Endometrial microvascular endothelial cells (primary cell): ENCODE results near the gene IL12RB1. TPM values are rescaled to one million over a fixed set of nuclear protein-coding genes. Genes with fewer than 3 reads are reported as not detected.

Experiments used
- in situ Hi-C: cut with HindIII; loops from 2 replicates; pipeline ENCODE4 v1.10.0; 2017; ENCODE audit warnings: low sequenced_read_pairs, low pct_unique_long_range_greater_than_20kb; ENCODE audit errors: inconsistent ontology term
- total RNA-seq: library from RNA; depleted of rRNA; stranded (reverse); fragments of >200 nt; gene quantifications from one replicate; pipeline ENCODE4 v1.2.3, GENCODE V29; 2015; ENCODE audit errors: inconsistent ontology term

The IL12RB1 gene
- total RNA-seq, 1 donor from 2014 or later = 0.74 TPM

GRCh38 chr19:18020212-18021085 is 66.3 kb downstream of the IL12RB1 start:
- in situ Hi-C loops = no loop called here

GRCh38 chr19:18017275-18018083 is 69.3 kb downstream of the IL12RB1 start:
- in situ Hi-C loops = no loop called here

GRCh38 chr19:18016209-18016910 is 70.4 kb downstream of the IL12RB1 start:
- in situ Hi-C loops = no loop called here

GRCh38 chr19:18014197-18014596 is 72.5 kb downstream of the IL12RB1 start:
- in situ Hi-C loops = no loop called here

- in situ Hi-C loops = no loop called here
Measured at GRCh38 chr19:18013210-18014111, 73.3 kb downstream of the IL12RB1 start.

GRCh38 chr19:18010149-18010548 is 76.6 kb downstream of the IL12RB1 start:
- in situ Hi-C loops = no loop called here

- in situ Hi-C loops = no loop called here
Measured at GRCh38 chr19:18009412-18010066, 77.2 kb downstream of the IL12RB1 start.

Other genes starting within 250 kb of the IL12RB1 start
- gene JAK3, start 239.0 kb downstream of the IL12RB1 start, total RNA-seq = 4.5 TPM
- 1,241 TPM for gene RPL18A, start 227.0 kb downstream of the IL12RB1 start, total RNA-seq
- gene SLC5A5, start 215.0 kb downstream of the IL12RB1 start, total RNA-seq = not detected
- 87.6 TPM for gene CCDC124, start 153.9 kb downstream of the IL12RB1 start, total RNA-seq
- gene KCNN1, start 119.8 kb downstream of the IL12RB1 start, total RNA-seq = not detected
- gene ARRDC2, start 78.8 kb downstream of the IL12RB1 start, total RNA-seq = 26.1 TPM
- 4.2 TPM for gene MAST3, start 10.8 kb upstream of the IL12RB1 start, total RNA-seq
- 11.2 TPM for gene PIK3R2, start 66.2 kb upstream of the IL12RB1 start, total RNA-seq
- gene IFI30, start 86.9 kb upstream of the IL12RB1 start, total RNA-seq = 13.2 TPM
- 52.6 TPM for gene MPV17L2, start 106.3 kb upstream of the IL12RB1 start, total RNA-seq
- 2.6 TPM for gene RAB3A, start 117.1 kb upstream of the IL12RB1 start, total RNA-seq
- gene PDE4C, start 139.5 kb upstream of the IL12RB1 start, total RNA-seq = not detected
- gene IQCN, start 187.5 kb upstream of the IL12RB1 start, total RNA-seq = 0.46 TPM
- gene JUND, start 194.7 kb upstream of the IL12RB1 start, total RNA-seq = 99.6 TPM
- 293 TPM for gene LSM4, start 236.1 kb upstream of the IL12RB1 start, total RNA-seq